ENCODE data around the gene HLA-DOB. TPM values are rescaled to one million over a fixed set of nuclear protein-coding genes. Genes with fewer than 3 reads are reported as not detected.

Gene HLA-DOB
- 2.2 TPM in 1 of 2 replicates, not detected in the other for total RNA-seq

DNA sequence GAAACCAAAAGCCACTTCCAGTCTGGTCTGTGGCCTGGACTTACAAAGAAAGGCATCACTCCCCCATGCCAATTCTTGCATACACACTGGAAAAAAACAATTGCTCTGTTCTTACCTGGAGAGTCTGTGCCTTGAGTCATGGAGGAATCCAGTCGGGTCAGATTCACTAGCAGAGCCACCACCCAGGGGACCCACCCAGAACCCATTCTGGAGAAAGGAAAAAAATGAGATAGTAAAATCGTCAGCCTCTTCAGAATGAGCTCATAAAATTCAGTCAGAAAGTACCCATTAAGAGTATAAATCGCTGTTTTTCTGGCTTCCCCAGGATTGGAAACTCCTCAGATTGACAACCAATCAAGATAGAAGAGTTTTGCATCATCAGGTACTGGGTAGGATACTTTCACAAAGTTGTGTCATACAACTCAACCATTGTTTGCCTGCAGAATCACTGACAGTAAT is at the start of gene HLA-DOB:
Gene HLA-DOB, minus strand, starts transcription at position 257 of the 459 bp plus-strand sequence. Its CDS starts 51 bp downstream, at position 206.

DNA sequence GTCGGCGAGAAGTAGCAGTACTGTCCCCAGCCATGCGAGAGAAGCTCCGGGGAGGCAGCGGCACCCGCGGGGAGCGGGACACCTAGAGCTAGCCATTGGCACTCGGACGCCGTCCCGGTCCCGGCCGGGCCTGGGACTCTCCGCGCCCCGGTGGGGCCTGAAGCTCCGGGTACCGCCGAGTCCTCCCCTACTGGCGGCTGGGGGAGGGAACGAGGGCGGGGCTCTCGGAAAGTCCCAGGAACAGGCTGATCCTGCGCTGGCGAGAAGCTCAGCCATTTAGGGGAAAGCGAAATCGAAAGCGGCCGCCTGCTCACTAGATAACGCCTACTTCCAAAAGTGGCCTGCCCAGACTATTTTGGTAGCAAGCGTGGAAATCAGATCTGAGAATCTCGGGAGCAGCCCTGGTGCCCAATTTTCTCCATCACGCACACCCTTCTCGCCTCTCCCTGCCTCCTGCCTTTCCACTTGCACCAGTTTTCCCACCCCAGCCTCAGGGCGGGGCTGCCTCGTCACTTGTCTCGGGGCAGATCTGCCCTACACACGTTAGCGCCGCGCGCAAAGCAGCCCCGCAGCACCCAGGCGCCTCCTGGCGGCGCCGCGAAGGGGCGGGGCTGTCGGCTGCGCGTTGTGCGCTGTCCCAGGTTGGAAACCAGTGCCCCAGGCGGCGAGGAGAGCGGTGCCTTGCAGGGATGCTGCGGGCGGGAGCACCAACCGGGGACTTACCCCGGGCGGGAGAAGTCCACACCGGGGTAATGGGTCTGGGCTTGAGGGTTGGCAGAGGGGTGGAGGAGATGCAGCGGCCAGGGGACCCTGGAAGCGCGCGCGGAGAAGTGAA is 37.0 kb upstream of the HLA-DOB start, which contains the start of the genes PSMB9 and TAP1:
Gene PSMB9, plus strand, starts transcription at position 652 of the 835 bp plus-strand sequence. Its CDS starts 38 bp downstream, at position 690.
Gene TAP1, minus strand, starts transcription at position 164 of the 835 bp plus-strand sequence. Its CDS starts 68 bp downstream, at position 96.

DNA sequence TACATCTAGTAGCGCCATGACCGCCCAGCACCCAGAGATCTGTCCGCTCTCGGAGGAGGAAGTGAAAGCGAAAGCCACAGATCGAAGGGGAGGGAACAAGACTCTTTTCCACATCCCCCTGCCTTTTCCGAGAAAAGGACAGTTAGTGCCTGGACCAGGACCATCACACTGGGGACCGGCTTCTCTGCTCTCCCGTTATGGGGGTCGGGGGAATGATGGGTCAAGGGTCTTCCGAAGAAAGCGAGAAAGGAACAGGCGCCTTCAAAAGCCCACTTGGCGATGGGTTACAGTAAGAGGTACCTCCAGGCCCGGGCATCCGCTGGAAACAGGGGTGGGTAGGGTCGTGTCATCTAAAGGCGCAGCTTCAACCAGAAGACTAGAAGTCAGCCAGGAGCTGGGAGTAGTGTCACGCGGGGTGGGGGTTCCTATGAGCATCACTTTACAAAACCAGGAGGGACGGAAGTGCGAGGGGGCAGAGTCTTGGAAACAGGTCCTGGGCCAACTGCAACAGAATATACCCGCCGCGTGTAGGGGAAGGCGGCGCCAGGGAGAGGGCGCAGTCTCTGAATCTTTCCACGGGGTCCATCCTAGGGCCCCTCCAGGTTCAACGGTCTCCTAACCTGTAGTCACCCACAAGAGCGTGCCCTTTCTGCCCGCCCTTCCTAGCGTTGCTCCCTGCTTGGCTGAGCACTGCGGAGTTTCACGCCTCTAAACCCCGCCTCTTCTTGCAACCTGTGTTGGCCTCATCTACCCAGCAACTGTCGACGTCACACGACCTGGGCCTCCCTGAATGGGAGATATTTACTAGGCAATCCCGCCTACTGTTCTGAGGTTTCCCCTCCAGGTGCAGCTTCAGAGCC is 27.4 kb upstream of the HLA-DOB start, which contains the start of gene PSMB8:
Gene PSMB8, minus strand, starts transcription at position 69 of the 860 bp plus-strand sequence. Its CDS starts 51 bp downstream, at position 18.

DNA sequence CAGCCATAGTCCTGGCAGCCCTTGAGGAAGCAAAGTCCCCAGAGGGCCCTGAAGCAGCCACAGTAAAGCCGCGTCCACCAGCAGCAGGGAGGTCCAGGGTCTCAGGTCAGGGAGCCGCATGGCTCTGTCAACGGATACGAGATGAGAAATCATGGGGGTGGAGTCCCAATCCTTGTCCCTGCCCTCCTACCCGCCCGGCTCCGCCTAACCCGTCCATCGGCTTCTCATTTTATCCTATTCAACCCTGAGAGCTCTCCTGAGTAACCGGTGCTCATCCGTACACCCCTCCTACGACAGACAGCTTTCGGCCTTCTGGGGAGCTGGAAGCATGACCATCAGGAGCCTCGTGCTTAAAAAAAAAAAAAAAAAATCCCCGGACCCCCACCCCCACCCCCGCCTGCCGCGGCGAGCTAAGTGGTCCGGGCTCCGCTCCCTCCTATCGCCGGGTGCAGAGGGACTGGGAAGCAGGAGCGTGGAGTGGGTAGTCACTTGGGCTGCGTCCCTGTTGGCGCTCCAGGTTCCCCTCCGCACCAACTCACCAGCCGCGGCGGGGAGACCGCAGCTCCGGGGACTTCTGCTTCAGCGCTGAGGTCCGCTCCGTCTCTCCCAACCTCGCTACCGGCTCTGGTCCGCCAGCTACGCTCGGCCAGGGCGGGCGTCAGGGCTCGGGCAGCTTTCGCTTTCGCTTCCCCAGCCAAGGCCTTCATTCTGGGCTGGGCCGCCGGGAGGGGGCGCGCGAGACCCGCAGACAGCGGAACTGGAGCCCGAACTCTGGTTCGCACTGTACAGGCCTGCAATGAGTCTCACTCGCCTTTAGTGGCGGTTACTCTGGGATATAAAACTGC is 21.5 kb upstream of the HLA-DOB start, which contains the start of gene TAP2:
Gene TAP2, minus strand, starts transcription at position 626 of the 845 bp plus-strand sequence. Its CDS starts 506 bp downstream, at position 120.

DNA sequence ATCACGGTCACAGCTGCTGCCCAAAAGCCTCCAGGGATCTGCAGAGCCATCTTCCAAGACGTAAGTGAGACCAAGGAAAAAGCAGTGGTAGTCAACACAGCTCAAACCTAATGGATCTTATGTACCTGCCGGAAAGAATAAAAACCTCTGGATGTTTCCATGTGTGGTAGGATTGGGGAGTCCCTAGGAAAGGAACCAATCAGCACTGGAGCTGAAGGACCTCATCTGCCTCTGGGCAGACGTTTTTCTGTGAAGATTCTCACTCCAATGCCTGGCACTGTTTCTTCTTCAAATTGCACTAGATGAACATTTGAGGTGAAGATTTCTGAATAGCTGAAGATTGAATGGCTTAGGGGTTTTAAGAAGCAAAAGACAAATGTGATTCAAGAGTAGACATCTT is 53.4 kb downstream of the HLA-DOB start, which contains the start of gene HLA-DQB2:
Gene HLA-DQB2, minus strand, starts transcription at position 112 of the 400 bp plus-strand sequence. Its CDS starts 62 bp downstream, at position 50.

Other genes starting within 250 kb of the HLA-DOB start
- not detected in 2 replicates for gene HLA-DRB1, start 227.2 kb downstream of the HLA-DOB start, total RNA-seq
- gene HLA-DQA1, start 179.6 kb downstream of the HLA-DOB start, total RNA-seq = not detected in 2 replicates
- gene HLA-DQB1, start 150.3 kb downstream of the HLA-DOB start, total RNA-seq = not detected in 2 replicates
- not detected in 2 replicates for gene HLA-DQA2, start 75.6 kb downstream of the HLA-DOB start, total RNA-seq
- not detected in 2 replicates for gene HLA-DQB2, start 53.5 kb downstream of the HLA-DOB start, total RNA-seq
- 6.3 and 6.6 TPM in 2 replicates for gene TAP2, start 21.7 kb upstream of the HLA-DOB start, total RNA-seq
- gene PSMB8, start 27.0 kb upstream of the HLA-DOB start, total RNA-seq = 32.7 and 68.0 TPM in 2 replicates
- gene TAP1, start 36.7 kb upstream of the HLA-DOB start, total RNA-seq = 15.9 and 19.5 TPM in 2 replicates
- gene PSMB9, start 37.2 kb upstream of the HLA-DOB start, total RNA-seq = 11.1 and 18.1 TPM in 2 replicates
- 0.23 TPM in 1 of 2 replicates, not detected in the other for gene HLA-DMB, start 124.0 kb upstream of the HLA-DOB start, total RNA-seq
- 4.3 and 7.8 TPM in 2 replicates for gene HLA-DMA, start 136.1 kb upstream of the HLA-DOB start, total RNA-seq
- gene BRD2, start 151.6 kb upstream of the HLA-DOB start, total RNA-seq = 83.6 and 109 TPM in 2 replicates
- not detected in 2 replicates for gene HLA-DOA, start 192.6 kb upstream of the HLA-DOB start, total RNA-seq